ENCODE measurements around the gene SLC35F5.
"Not testable (repeated sequence)": the region's sequence is repeated elsewhere in the genome, so short reads cannot be mapped to it uniquely, and the experiment has no call there.

The SLC35F5 gene

DNA sequence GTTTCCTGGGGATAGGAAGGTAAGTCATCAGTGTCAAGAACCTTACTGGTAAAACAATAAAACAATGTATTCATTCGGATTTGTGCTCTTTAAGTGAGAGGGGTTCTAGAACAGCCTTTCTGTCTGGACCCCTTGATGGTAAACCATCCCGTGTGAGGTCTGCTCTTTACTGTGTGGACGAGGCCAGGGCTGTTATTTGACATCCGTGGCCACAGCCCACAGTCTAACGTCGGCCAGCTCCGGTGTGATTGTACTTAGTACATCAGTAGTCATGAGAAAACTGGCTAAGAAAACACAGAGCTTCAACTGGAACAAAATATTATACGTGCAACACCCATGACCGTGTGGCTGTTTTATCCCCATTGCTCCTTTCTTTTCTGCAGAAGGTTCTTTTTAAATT lies 62.0 kb downstream of the SLC35F5 start:
- DNase-seq: no peak

DNA sequence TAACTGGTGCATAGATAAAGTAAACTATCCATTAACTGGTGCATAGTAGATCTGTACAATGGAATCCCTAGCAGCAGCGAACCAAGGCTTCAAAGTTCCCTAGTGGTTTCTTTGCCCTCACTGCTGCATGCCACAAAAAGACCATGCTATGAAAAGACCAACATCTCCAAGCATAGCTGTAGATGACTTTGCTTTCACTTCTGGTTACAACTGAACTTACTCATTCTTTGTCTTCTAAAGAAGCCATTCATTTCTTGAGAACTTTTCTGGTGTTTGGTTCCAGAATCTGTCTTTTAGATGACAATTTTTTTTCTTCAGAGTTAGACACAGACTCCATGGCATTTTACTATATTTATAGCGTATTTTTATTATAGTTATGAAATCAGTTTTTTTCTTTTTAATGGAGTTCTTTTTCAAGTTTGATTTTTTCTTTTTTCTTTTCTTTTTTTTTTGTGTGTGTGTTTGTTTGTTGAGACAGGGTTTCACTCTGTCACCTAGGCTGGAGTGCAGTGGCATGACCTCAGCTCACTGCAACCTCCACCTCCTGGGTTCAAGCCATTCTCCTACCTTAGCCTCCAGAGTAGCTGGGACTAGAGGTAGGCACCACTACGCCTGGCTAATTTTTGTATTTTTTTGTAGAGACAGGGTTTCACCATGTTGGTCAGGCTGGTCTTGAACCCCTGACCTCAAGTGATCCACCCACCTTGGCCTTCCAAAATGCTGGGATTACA lies 63.6 kb downstream of the SLC35F5 start:
- peak; percentile 34 for DNase-seq

DNA sequence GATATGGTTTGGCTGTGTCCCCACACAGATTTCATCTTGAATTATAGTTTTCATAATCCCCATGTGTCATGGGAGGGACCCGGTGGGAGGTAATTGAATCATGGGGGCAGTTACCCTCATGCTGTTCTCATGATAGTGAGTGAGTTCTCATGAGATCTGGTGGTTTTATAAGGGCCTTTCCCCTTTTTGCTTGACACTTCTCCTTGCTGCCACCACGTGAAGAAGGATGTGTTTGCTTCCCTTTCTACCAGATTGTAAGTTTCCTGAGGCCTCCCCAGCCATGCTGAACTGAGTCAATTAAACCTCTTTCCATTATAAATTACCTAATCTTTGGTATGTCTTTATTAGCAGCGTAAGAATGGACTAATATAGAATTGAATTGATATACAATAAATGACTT lies 65.6 kb downstream of the SLC35F5 start:
- DNase-seq: not testable (repeated sequence)

DNA sequence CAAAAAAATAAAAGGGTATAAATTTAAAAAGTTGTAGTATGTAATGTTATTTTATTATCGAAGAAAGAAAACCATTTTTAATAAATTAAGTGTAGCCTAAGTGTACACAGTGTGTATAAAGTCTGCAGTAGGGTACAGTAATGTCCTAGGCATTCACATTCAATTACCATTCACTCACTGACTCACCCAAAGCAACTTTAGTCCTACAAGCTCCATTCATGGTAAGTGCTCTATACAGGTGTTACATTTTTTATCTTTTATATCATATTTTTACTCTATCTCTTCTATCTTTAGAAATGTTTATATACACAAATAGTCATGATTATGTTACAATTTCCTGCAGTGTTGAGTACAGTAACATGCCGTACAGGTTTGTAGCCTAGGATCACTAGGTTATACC lies 69.9 kb downstream of the SLC35F5 start:
- no peak for DNase-seq

DNA sequence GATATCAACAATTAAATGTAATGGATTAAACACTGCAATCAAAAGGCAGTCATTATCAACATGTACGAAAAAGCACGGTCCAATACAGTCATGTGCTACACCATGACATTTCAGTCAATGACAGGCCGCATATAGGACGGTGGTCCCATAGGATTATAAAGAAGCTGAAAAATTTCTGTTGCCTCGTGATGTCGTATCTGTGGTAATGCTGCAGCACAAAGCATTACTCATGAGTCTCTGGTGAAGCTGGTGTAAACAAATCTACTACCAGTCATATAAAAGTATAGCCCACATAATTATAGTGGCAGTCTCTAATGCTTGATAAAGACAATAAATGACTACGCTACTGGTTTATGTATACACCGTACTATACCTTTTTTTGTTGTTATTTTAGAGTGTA lies 71.0 kb downstream of the SLC35F5 start:
- DNase-seq: no peak

DNA sequence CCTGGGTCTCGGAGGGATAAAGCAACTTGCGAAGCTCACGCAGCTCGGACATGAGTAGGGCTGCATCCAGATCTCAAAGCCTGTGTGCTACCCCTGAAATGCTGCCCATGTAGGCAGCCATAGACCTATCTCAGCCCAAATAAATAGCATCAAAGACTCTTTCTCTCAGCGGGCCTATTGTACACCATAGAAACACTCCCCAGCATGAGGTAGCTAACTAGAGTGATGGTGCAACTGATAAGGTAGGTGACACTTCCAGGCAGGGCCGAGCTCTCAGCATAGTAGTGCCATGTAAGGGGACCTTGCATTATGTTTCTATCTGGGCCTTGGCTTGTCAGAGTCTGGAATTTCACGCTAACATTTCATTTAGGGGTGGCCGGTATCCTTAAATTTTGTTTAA lies 77.0 kb downstream of the SLC35F5 start:
- no peak for DNase-seq

DNA sequence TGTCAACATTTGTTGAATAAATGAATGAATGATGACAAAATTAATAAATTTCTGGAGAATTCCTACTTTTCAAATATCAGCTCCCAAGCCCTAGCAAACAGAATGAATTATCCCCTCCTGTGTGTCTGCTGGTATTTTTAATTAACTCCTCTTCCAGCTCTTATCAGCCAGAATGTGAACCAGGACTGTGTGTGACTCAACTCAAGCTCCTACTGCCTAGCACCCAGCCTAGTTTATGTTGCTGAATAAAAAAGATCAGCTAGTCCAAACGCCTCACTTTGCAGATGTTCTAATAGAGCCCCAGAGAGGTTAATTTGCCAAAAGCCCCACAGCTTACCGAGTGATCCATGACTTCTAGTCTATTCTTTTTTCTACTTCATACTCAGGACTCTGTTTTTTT lies 79.1 kb downstream of the SLC35F5 start:
- no peak for DNase-seq

DNA sequence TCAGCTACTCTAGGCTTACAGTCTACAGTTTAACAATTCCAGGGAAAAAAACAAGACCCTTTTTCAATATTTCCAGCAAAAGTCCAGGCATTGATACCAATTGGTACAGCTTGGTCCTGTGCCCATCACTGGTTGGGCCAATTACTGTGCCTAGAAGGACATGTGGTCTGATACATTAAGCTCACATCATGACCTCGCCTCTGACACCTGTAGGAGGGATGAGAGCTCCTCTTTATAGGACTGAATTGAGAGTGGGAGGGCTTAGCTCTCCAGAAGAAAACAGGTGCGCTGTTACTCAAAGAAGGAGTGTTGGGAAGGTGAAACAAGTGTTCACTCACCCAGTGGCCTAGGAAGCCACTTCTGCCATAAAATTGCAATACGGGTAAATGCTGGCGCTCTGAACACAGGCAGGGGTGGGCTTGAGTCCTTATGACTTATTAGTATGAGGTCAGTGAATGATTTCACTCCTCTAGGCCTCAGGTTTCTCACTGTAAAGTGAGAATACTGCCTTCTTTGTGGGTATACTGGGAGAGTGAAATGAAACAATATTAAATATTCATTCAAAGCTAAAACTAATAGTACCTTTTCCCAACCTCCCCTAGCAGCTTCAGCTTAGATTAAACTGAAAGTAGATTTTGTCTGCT lies 79.7 kb downstream of the SLC35F5 start:
- no peak for DNase-seq

DNA sequence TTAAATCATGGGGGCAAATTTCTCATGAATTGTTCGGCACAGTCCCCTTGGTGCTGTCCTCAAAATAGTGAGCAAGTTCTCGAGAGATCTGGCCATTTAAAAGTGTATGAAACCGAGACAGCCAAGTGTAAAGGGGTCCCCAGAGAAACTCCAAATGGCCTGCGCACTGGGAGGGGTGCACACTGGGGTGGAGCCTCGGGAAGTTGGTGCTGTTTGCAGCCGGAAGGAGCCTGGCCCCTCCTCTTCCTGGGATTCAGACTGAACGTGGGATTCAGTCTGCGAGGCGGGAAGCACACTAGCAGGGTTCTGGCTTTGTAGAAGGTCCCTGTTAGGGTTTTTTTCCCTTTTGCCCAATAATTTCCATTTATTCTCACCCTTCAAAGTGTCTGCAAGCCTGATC lies 80.6 kb downstream of the SLC35F5 start:
- no peak for DNase-seq

DNA sequence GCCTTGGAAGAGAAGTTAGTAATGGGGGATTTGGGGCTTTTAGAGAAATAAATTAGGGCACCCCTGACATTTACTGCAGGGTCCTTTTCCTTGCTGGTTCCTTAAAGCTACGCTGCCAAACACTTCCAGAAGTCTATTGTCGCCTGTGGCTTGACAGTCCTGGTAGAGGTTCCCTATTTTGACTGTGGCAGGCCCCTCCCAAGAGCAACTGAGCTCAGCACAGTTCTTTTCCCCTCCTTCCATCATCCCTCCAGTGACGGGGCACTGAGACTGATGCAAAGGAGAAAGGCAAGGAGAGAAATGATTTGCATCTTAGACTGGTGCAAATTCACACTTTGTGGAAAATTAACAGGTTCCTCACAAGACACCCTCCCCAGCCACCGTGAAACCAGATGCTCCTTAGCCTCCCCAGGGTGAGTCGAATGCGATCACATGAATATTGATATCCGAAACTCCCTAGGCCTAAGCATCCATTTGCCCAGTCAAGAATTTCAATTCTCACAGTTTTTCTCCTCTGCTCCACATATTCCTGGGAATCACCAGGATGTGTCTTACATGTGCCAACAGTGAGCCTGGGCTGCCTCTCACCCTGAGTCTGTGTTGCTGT lies 84.0 kb downstream of the SLC35F5 start:
- no peak for DNase-seq

DNA sequence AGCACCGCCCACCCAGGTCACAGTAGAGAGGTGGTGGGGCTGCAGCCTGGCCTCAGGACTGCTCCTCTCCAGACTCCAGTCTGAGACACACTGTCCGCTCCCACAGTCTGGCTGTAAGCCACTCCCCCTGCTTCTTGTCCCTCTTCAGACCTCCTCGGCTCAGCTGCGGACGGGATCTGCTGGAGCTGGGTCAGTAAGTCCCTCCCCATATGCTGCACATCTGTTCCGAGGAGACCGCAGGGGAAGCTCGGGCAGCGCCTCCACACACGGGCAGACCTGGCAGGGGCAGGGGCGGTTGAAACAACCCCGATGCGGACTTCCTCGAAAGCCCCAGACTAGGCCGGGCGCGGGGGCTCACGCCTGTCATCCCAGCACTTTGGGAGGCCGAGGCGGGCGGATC lies 87.4 kb downstream of the SLC35F5 start:
- not testable (repeated sequence) for DNase-seq

DNA sequence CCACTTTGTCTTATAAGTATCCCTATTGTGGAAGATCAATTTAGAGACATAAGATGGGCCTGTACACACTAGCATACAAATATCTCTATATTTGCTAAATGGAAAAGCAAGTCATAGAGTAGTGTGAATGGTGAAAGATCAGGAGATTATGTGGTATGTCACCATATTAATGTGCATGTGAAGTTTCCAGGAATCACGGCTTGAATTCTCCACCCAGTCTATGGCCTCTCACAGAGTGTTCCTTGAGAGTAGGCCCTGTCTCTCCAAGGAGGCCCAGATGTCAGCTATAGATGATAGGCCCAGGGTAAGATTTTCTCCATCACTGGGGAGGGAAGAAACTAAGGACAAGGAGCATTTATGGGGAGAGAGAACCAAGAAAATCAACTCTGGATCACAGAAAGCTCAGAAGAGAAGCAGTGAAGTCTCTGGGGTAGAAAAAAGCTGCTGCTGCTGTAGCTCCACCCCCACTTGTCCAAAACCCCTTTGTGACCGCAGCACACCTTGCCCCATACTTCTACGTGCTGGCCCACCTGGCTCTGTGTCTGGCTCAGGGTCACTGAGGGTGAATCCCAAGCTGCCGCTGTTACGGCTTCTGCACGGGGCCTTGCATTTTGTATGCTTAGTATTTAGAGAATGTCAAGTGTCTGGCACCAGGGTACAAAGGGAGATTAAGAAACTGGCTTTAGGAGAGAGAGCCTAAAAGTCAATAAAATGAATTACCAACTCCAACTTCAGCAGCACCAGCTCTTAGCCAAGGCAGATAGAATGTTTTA lies 91.5 kb downstream of the SLC35F5 start:
- DNase-seq: not testable (repeated sequence)

DNA sequence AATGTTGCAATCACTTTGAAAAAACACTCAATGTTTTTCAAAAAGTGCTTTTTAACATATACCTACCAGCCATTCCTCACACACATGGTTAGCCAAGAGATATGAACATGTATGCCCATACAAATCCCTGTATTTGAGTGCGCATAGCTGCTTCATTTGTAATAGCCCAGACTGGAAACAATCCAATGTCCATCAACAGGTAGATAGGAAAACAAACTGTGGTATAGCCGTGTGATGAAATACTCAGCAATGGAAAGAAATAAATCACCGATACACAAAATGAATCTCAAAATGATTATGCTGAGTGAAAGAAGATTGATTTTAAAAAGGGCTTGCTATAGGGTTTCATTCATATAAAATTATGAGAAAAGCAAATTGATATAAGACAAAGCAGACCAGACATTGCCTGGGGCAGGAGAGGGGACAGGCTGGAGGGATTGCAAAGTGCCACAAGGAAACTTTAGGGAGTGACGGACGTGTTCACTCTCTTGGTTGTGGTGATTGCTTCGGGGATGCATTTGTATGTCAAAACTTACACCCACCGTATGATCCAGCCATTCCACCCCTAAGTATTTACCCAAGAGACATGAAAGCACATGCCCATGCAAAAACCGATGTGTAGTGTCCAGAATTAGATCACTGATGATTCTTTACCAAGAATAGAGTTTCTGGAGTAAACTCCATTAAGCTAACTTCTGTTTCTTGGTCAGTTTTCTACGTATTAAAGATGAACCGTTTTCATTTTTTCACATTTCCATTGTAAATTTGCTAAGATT lies 93.0 kb downstream of the SLC35F5 start:
- DNase-seq: not testable (repeated sequence)
